Stomach (tissue), 9 donors: ENCODE data around the gene CSMD2. TPM values are rescaled to one million over a fixed set of nuclear protein-coding genes. Genes with fewer than 3 reads are reported as not detected.
A peak's percentile ranks its signal among the peaks of the same experiment; 100 is the strongest.

Experiments
- DNase-seq, 2 donors: peaks; one replicate each; pipeline versions ENCODE4 v3.0.0 to v3.0.0-alpha.2; 2013 to 2019
- H3K27ac ChIP-seq, 5 donors: fragments of 200-600 bp in 4 of 5; sonication (generic) in 4 of 5; one replicate each; pipeline ENCODE4 v1.5.1; 2013 to 2019; ENCODE audit warnings: mild to moderate bottlenecking in 1 of 5, moderate library complexity in 1 of 5
- H3K27me3 ChIP-seq, 3 donors: fragments of 200-600 bp; sonication (generic); one replicate each; pipeline ENCODE4 v1.5.1; 2017 to 2019; ENCODE audit warnings: mixed run types in 1 of 3
- H3K36me3 ChIP-seq, 4 donors: fragments of 200-600 bp; sonication (generic); 1 replicate in 3 of 4; 2 replicates in 1 of 4; pipeline ENCODE4 v1.5.1; 2016 to 2019
- H3K4me1 ChIP-seq, 4 donors: fragments of 200-600 bp; sonication (generic); one replicate each; pipeline ENCODE4 v1.5.1; 2016 to 2019
- H3K4me3 ChIP-seq, 4 donors: fragments of 200-600 bp; sonication (generic) in 3 of 4; one replicate each; pipeline ENCODE4 v1.5.1; 2016 to 2019; ENCODE audit warnings: mild to moderate bottlenecking in 1 of 4
- H3K9me3 ChIP-seq, 4 donors: fragments of 200-600 bp; sonication (generic); one replicate each; pipeline ENCODE4 v1.5.1; 2016 to 2019
- EP300 ChIP-seq: sonication (generic); formaldehyde crosslinking; IDR thresholded peaks from one replicate; pipeline ENCODE4 v1.6.1; 2017; ENCODE audit warnings: antibody characterized with exemption
- POLR2A ChIP-seq, 4 donors: fragments of 450-650 bp; IDR thresholded peaks; one replicate each; pipeline ENCODE4 v1.6.1; 2016; ENCODE audit warnings: antibody characterized with exemption in 4 of 4, control low read depth in 2 of 4, mild to moderate bottlenecking in 1 of 4, moderate library complexity in 1 of 4
- POLR2AphosphoS5 ChIP-seq, 3 donors: sonication (generic); formaldehyde crosslinking; IDR thresholded peaks; one replicate each; pipeline ENCODE4 v1.6.1; 2016; ENCODE audit warnings: antibody characterized with exemption in 3 of 3
- whole genome bisulfite sequencing, 5 donors: extraction: QIAGEN DNeasy Blood & Tissue Kit in 3 of 5; methylation state at CpG; one replicate each; pipeline versions ENCODE4 v1.1.5 to v1.1.7; 2013 to 2018; 5-methylcytosine and 5-hydroxymethylcytosine counted together
- intact Hi-C: fragments of 100-400 bp; cut with DNase I; formaldehyde crosslinking; loops from one replicate; pipeline ENCODE4 v1.15.1; 2023; ENCODE audit warnings: low total_unique reads
- polyA plus RNA-seq, 3 donors: library from polyadenylated mRNA; stranded (reverse); fragments of 200-250 nt; gene quantifications; one replicate each; pipeline ENCODE4 v1.2.3, GENCODE V29; 2013
- total RNA-seq, 5 donors: library from RNA; depleted of rRNA; stranded (reverse); fragments of >200 nt; gene quantifications; one replicate each; pipeline versions ENCODE4 v1.1.0 to v1.2.3, GENCODE V29; 2014 to 2016
- TF ChIP-seq, protein P1 (sequence below), 7 experiments: fragments of 450-650 bp in 4 of 7; fragments of 200-600 bp in 3 of 7; sonication (generic) in 3 of 7; IDR thresholded peaks; one replicate each; pipeline ENCODE4 v1.5.1; 2016 to 2019; ENCODE audit warnings: antibody characterized with exemption in 7 of 7, control low read depth in 2 of 7, mild to moderate bottlenecking in 1 of 7
- donor health status: healthy with polysubstance abuse.
- donor health status: Bipolar disorder and iron deficiency.
- donor health status: healthy.

Gene CSMD2
- total and polyA plus RNA-seq, 8 donors = 0.10 to 3.5 (median 0.37) TPM; not detected in 1

DNA sequence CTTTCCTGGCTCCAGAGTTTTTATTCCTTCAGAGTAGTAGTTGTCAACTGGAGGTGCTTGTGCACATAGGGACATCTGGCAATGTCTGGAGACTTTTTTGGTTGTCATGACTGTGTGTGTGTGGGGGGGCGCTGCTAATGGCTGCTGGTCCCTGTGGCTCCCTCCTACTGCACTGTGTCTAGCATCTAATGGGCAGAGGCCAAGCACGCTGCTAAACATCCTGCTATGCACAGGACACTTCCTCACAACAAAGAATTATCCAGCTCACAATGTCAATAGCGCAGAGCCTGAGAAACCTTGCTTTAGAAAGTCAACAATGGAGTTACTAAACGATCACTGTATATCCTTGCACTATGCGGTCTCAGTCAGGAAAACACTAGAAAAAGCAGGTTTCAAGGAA is 320.9 kb downstream of the CSMD2 start:
- intact Hi-C loops = no loop called here
- Histone ChIP-seq H3K4me1 (no peaks in the 10 kb centered on the region), H3K9me3 (no peaks in the 10 kb centered on the region), H3K27me3 (no peaks in the 10 kb centered on the region), H3K36me3 (no peaks in the 10 kb centered on the region), H3K4me3 (no peak overlapping the region), H3K27ac (no peak overlapping the region)
- 55 to 63% (median 59%) methylated on average over 5 of the region's 5 CpGs for WGBS, 5 donors
- DNase-seq = peak in 1 of 2 donors; percentile 3
- TF ChIP-seq POLR2A (IDR thresholded peaks at IDR 0.05) = no peak
- TF ChIP-seq EP300 = no peak
- TF ChIP-seq POLR2AphosphoS5 (IDR thresholded peaks at IDR 0.05) = no peak
- TF ChIP-seq, protein P1, sequence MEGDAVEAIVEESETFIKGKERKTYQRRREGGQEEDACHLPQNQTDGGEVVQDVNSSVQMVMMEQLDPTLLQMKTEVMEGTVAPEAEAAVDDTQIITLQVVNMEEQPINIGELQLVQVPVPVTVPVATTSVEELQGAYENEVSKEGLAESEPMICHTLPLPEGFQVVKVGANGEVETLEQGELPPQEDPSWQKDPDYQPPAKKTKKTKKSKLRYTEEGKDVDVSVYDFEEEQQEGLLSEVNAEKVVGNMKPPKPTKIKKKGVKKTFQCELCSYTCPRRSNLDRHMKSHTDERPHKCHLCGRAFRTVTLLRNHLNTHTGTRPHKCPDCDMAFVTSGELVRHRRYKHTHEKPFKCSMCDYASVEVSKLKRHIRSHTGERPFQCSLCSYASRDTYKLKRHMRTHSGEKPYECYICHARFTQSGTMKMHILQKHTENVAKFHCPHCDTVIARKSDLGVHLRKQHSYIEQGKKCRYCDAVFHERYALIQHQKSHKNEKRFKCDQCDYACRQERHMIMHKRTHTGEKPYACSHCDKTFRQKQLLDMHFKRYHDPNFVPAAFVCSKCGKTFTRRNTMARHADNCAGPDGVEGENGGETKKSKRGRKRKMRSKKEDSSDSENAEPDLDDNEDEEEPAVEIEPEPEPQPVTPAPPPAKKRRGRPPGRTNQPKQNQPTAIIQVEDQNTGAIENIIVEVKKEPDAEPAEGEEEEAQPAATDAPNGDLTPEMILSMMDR (IDR thresholded peaks at IDR 0.05) = no peak

DNA sequence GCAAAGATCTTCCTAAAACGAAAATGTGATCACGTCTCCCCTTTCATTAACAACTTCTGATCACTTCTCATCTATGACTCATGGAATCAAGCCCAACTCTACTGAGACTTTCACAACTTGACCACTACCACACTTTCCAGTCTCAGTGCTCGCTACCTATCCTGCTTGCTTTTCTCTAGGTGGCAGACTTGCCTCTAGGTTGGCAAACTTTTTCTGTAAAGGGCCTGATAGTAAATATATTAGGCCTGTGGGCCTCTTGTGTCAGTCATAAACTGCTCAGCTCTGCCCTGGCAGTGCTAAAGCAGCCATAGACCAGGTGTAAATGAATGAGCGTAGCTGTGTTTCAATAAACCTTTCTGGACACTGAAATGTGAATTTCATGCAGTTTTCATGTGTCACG is 322.7 kb downstream of the CSMD2 start:
- WGBS, 5 donors = 84 to 94% (median 90%) methylated on average over 5 of the region's 5 CpGs
- Histone ChIP-seq H3K27me3 (no peaks in the 10 kb centered on the region), H3K4me3 (no peak overlapping the region), H3K36me3 (no peaks in the 10 kb centered on the region), H3K9me3 (no peaks in the 10 kb centered on the region), H3K27ac (no peak overlapping the region), H3K4me1 (no peaks in the 10 kb centered on the region)
- no peak for DNase-seq
- TF ChIP-seq POLR2A (IDR thresholded peaks at IDR 0.05) (no peak), POLR2AphosphoS5 (IDR thresholded peaks at IDR 0.05) (no peak)
- intact Hi-C loops = no loop called here

DNA sequence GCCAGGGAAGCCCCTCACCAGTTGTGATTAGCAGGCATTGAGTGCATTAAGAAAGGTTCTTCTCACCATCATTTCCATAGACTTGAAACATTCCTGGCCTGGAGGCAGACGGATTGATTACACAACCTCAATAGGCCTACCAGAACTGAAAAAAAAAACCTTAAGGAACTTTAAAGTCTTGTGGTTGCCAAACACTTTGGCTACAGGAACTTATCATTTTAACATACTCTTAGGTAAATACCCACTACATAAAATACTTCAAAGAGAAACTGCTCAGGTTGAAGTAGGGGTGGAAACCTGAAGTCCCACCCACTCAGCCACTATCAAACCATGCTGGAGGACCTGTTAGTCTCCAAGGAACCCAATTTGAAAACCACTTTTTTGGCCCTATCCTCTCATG is 323.5 kb downstream of the CSMD2 start:
- TF ChIP-seq POLR2AphosphoS5 (IDR thresholded peaks at IDR 0.05) (no peak), POLR2A (IDR thresholded peaks at IDR 0.05) (no peak), EP300 (no peak)
- TF ChIP-seq, protein P1 (IDR thresholded peaks at IDR 0.05) = no peak
- no peaks in the 10 kb centered on the region for H3K36me3 ChIP-seq
- no peak for DNase-seq
- H3K27me3 ChIP-seq = no peaks in the 10 kb centered on the region
- H3K4me3 ChIP-seq = no peak overlapping the region
- intact Hi-C loops = no loop called here
- H3K9me3 ChIP-seq = peaks cover 0 to 4% (median 0%) of the 10 kb centered on the region in 4 donors
- 23 to 44% (median 28%) methylated on average over 1 of the region's 1 CpG for WGBS, 5 donors
- H3K27ac ChIP-seq = no peak overlapping the region
- H3K4me1 ChIP-seq = no peaks in the 10 kb centered on the region

DNA sequence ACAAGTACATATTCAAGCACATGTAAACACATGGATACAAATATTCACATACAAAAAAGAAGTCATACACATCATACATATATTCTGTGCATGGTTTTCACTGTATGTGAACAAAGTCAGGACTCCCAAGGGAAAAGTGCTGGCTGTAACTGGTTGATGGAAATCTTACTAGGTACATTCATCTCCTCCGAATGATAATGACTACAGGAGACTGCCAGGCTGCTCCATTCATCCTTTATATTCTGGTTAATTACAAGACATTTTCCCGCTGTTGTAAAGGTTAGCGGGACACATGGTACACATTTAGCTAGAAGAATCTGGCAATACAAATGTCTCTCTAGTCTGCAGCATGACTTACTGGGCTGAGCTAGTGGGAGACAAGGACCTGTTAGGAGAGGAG is 327.4 kb downstream of the CSMD2 start:
- Histone ChIP-seq H3K27ac (no peak overlapping the region), H3K4me3 (no peak overlapping the region), H3K9me3 (peaks cover 0 to 4% (median 0%) of the 10 kb centered on the region in 4 donors), H3K36me3 (no peaks in the 10 kb centered on the region), H3K27me3 (no peaks in the 10 kb centered on the region), H3K4me1 (no peaks in the 10 kb centered on the region)
- no peak for DNase-seq
- TF ChIP-seq EP300 = no peak
- intact Hi-C loops = no loop called here
- WGBS, 5 donors = 82 to 91% (median 90%) methylated on average over 3 of the region's 3 CpGs

DNA sequence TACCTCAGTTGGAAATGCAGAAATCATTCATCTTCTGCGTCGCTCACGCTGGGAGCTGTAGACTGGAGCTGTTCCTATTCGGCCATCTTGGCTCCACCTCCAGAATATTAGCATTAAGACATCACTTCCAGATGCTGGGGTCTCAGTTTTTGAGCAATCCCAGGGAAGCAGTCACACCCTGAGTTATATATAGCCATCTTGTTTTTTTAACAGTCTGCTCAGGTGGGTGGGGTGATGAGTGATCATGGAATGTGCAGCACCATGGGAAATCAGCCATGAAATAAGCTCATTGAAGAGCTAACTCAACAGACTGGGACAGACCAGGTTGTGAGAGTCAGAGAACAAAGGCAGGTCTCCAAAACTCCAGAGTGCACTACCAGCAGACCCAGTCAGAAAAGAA is 328.1 kb downstream of the CSMD2 start:
- no peak overlapping the region for H3K4me3 ChIP-seq
- 89 to 92% (median 91%) methylated on average over 4 of the region's 4 CpGs for WGBS, 5 donors
- peaks cover 0 to 4% (median 0%) of the 10 kb centered on the region in 4 donors for H3K9me3 ChIP-seq
- no peak overlapping the region for H3K27ac ChIP-seq
- DNase-seq = no peak
- intact Hi-C loops = no loop called here
- H3K36me3 ChIP-seq = no peaks in the 10 kb centered on the region
- H3K27me3 ChIP-seq = no peaks in the 10 kb centered on the region
- H3K4me1 ChIP-seq = no peaks in the 10 kb centered on the region
- TF ChIP-seq POLR2A (IDR thresholded peaks at IDR 0.05) = no peak
- TF ChIP-seq, protein P1 (IDR thresholded peaks at IDR 0.05) = no peak
